GM19043 (cell line): ENCODE measurements around the gene CACNA2D2.

Source experiments
- ATAC-seq: cut with Tn5 transposase; IDR thresholded peaks from one replicate; pipeline ENCODE4 v1.9.1; 2021; ENCODE audit warnings: low read depth; ENCODE audit not compliant: unreplicated experiment

The CACNA2D2 gene

DNA sequence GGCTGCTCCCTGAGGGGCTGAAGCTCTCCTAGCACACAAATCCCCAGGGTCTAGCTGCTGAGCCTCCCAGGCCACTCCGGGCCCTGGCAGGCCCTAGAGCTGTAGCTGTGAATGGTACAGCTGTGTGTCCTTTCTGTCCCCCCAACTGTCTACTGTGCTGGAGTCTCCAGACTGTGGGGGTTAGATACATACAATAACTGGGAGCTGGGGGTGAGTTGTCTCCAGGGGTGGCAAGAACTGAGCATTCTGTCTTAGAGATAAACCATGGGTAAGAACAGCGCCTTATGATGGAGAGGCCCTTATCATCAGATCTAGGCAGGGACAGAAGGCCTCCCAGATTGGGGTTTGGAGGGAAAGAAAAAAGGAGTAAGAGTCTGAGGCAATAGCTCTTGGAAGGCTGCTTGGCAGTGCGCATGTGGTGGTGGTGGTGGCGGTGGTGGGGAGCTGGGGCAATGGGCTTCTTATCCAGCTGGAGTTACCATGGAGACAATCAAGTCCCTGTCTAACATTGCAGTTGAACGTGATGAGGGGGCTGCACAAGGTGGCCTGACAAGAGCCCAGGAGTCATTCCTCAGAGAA, 149.2 kb downstream of the CACNA2D2 start:
- no peak for ATAC-seq

- ATAC-seq: no peak
Measured at GRCh38 chr3:50353245-50354004, 150.0 kb downstream of the CACNA2D2 start.

DNA sequence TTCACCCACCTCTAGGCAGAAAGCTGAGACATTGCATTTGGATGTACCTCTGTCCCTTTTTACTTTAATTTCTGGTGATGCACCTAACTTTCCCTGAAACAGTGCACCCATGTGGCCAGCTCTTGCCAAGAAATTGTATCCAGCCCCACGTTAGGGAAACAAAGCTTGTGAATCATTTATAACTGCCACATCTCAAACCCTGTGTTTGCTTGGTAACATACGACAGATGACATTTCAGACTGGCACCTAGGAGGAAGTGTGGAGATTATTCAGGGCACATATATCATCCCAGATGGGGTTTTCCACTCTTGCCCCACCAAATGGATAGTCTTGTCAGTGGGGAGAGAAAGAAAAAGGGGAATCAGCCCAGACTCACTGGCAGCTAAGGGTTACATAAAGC, 150.7 kb downstream of the CACNA2D2 start:
- ATAC-seq: no peak

- ATAC-seq: no peak
Measured at GRCh38 chr3:50351323-50351697, 152.1 kb downstream of the CACNA2D2 start.

DNA sequence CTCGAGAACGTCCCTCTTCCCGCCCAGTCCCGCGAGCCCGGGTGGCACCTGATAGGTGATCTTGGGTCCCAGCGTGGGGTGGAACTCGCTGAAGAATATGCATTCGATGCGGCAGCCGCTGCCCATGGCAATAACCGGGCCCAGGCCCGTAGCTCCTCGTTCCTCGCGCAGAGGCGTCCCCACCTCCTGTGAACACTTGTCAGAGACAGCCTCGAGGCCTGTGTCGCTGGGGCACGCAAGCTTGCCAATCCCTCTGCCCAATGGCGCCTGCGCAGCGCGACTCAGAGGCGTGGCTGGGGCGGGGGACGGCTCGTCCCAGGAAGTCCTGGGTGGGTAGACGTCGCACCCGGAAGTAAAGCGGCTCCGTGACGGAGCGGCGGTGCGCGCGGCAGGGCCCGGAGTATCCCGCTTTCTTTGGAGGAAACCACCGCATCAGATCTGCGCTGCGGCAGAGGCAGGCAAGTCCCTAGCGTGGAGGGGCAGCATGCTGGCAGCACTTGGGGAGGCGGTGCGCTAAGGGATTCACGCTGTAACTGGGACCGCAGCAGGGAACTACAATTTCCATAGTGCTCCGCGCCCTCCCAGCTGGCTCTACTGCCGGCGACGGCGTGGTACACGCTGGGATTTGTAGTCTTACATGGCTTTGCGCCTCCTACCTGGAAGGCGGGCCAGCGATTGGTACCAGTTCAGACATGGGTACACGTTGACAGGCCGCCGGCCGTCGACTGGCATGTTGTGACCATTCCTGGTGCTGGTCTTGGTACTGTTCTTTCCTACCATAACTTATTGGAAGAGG, 152.7 kb downstream of the CACNA2D2 start, which contains the start of the genes CYB561D2 and NPRL2:
Gene CYB561D2 (plus strand): TSS at position 336 of the 796 bp plus-strand sequence. CDS start 572 bp downstream, outside the sequence.
Gene NPRL2 (minus strand): TSS at position 249 of the 796 bp plus-strand sequence. CDS start 123 bp downstream, at position 126.
- peak; percentile 86 for ATAC-seq

GRCh38 chr3:50350213-50350526, 153.3 kb downstream of the CACNA2D2 start:
- no peak for ATAC-seq

DNA sequence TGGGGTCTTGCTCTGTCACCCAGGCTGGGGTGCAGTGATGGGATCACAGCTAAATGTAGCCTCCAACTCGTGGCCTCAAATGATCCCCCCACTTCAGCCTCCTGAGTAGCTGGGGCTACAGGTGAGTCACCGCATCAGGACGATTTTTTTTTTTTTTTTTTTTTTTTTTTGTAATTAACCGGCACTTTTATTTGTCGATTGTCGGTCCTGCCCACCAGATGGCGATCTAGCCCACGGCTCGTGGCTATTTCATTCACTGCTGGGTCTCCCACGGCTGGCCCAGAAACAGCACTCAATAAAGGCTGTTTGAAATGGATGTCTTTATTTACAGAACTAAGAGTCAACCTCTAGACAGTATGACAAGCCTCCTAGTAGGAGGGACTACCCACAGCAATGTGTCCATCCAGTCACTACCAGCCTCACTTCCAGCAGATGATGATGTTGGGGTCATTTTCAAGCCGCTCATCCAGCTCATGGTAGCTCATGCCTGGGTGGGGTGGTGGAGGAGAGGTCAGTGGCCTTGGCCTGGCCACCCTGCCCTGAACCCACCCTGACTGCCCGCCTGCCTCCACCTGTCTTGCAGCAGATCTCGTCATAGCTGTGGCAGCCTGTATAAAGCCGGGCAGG, 156.1 kb downstream of the CACNA2D2 start:
- ATAC-seq: no peak

- ATAC-seq: no peak
Measured at GRCh38 chr3:50345586-50346234, 157.7 kb downstream of the CACNA2D2 start, which contains the start of gene ZMYND10. Gene ZMYND10 (minus strand): TSS chr3:50345732. CDS start chr3:50345579, 153 bp downstream.

DNA sequence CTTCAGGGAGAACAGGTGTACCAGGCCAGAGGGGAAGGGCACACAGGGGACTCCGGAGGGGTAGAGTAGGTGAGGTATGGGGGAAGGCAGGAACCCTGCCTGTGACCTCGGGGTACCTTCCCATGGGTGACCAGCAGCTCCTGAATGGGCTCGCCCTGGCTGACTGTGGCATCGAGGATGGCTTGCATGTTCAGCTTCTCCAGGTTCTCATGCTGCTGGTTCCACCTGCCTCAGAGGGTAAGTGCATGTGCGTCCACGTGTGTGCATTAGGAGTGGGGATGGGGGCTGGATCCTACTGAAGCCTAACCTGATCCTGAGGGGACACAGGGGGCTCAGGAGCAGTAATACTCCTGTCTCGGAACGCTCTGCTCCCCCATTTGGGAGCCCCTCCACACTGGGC, 158.4 kb downstream of the CACNA2D2 start:
- no peak for ATAC-seq

GRCh38 chr3:50342813-50343633, 160.4 kb downstream of the CACNA2D2 start:
- ATAC-seq: no peak

GRCh38 chr3:50341996-50342650, 161.3 kb downstream of the CACNA2D2 start:
- no peak for ATAC-seq

DNA sequence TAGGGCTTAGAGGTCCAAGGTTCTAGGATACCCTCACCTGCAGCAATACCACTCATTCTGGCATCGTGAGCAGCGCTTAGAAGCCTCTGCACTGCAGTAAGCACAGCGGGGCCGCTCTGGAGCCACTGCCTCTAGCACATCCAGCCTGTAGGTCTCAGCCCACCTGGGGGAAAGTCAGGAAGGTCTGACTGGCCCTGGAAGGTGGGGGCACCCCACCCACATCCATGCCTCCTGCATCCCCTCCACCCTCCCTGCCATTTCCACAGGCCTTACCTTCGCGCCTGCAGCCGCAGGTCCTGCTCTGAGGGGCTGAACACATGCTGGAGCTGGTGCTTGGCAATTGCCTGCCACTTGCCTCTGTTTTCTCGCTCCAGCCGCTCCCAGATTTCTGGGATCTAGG, 161.9 kb downstream of the CACNA2D2 start:
- ATAC-seq: no peak

DNA sequence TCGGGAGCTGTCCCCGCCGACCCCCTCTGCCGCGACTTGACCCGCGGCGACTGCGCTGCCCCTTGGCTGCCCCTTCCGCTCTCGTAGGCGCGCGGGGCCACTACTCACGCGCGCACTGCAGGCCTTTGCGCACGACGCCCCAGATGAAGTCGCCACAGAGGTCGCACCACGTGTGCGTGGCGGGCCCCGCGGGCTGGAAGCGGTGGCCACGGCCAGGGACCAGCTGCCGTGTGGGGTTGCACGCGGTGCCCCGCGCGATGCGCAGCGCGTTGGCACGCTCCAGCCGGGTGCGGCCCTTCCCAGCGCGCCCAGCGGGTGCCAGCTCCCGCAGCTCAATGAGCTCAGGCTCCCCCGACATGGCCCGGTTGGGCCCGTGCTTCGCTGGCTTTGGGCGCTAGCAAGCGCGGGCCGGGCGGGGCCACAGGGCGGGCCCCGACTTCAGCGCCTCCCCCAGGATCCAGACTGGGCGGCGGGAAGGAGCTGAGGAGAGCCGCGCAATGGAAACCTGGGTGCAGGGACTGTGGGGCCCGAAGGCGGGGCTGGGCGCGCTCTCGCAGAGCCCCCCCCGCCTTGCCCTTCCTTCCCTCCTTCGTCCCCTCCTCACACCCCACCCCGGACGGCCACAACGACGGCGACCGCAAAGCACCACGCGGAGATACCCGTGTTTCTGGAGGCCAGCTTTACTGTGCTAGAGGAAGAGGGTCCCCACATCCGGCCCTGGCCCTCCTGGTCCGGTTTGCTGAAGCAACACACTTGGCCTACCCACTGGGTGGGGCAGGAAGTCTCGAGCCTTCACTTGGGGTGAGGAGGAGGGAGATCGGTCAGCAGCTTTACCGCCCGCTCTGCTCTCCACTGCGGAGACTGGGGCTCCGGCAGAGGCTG, 162.7 kb downstream of the CACNA2D2 start, which contains the start of gene RASSF1:
Gene RASSF1 (minus strand): TSS at position 389 of the 882 bp plus-strand sequence. CDS start 31 bp downstream, at position 358.
- peak; percentile 27 for ATAC-seq

- no peak for ATAC-seq
Measured at GRCh38 chr3:50340147-50340447, 163.3 kb downstream of the CACNA2D2 start.

DNA sequence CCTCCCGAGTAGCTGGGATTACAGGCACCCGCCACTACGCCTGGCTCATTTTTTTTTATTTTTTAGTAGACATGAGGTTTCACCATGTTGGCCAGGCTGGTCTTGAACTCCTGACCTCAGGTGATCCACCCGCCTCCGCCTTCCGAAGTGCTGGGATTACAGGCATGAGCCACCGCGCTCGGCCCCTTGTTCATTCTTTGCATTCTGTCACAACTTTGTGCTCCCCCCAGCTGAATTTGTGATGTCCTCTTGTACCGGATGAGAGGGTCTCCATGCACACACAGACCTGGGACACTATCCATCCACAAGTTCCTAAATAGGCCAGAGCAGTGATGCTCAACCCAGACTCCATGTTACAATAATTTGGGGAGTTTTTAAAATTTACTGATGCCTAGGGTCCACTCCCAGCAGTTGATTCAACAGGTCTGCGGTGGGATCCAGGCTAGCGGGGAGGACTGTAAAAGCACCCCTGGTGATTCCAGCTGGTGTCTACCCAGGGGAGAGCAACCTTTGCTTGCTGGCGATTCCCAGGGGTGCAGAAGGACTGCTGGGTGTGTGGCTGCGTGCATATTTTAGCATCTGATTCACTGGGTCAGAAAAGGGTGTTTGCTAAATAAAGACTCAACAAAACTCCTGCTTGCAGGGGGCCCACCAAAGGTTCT, 163.8 kb downstream of the CACNA2D2 start:
- no peak for ATAC-seq

DNA sequence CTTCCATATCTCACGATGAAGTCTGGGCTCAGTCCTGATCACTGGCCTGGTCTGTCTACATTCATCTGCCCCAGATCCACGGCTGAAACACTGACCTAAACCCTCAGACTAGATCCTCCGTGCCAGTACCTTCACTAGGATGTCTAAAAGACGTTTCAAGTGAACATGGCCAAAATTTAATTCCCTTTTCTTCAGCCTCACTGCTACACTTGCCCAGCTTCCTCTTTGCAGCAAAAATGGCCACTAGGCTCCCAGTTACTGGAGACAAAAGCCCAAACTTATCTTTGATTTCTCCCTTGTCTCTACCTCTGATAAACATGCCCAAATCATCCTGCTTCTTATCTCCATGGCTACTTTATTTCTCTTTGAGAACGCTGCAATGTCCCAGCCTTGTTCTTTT, 164.5 kb downstream of the CACNA2D2 start:
- ATAC-seq: no peak

- peak; percentile 60 for ATAC-seq
Measured at GRCh38 chr3:50337175-50337861, 166.1 kb downstream of the CACNA2D2 start.
